ENCODE data around the gene DCTN3. TPM values are rescaled to one million over a fixed set of nuclear protein-coding genes. Genes with fewer than 3 reads are reported as not detected.

DCTN3 gene
- total and polyA plus RNA-seq, 9 of the 15 experiments (the other 6 are each of a cell fraction or from before 2014, with no cell fraction given): 11.0 to 51.0 (median 41.9) TPM

DNA sequence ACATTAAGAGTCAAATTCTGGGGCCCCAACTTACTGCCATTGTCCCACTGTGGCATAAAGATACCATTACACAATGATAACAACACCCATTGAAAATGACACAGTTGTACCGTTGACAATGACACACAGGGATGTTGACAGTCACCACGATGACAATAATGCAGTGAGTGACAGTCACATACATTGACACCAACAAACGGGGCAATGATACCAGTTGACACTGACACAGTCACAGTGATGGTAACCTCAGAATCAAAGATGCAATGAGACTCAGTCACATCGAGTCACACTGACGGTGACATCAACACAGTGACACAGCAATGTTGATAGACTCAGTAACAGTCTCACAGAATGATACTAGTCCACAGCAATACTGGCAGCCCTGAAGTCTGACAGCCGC lies 47.7 kb downstream of the DCTN3 start (continued):
- TF ChIP-seq ARNT (IDR thresholded peaks at IDR 0.05): no peak
- no peak for TF ChIP-seq ZEB2 (IDR thresholded peaks at IDR 0.05)
- no peak for TF ChIP-seq ADNP (tag; IDR thresholded peaks at IDR 0.05)
- TF ChIP-seq, protein P1, sequence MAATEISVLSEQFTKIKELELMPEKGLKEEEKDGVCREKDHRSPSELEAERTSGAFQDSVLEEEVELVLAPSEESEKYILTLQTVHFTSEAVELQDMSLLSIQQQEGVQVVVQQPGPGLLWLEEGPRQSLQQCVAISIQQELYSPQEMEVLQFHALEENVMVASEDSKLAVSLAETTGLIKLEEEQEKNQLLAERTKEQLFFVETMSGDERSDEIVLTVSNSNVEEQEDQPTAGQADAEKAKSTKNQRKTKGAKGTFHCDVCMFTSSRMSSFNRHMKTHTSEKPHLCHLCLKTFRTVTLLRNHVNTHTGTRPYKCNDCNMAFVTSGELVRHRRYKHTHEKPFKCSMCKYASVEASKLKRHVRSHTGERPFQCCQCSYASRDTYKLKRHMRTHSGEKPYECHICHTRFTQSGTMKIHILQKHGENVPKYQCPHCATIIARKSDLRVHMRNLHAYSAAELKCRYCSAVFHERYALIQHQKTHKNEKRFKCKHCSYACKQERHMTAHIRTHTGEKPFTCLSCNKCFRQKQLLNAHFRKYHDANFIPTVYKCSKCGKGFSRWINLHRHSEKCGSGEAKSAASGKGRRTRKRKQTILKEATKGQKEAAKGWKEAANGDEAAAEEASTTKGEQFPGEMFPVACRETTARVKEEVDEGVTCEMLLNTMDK (IDR thresholded peaks at IDR 0.05; ENCODE audit: borderline replicate concordance, insufficient read depth, low read depth, low read length, poor library complexity, severe bottlenecking): no peak
- peak; percentile 41; the same call in 1 of the 2 replicates for TF ChIP-seq NFE2 (IDR thresholded peaks at IDR 0.05; ENCODE audit: low read depth)
- TF ChIP-seq, protein P2, sequence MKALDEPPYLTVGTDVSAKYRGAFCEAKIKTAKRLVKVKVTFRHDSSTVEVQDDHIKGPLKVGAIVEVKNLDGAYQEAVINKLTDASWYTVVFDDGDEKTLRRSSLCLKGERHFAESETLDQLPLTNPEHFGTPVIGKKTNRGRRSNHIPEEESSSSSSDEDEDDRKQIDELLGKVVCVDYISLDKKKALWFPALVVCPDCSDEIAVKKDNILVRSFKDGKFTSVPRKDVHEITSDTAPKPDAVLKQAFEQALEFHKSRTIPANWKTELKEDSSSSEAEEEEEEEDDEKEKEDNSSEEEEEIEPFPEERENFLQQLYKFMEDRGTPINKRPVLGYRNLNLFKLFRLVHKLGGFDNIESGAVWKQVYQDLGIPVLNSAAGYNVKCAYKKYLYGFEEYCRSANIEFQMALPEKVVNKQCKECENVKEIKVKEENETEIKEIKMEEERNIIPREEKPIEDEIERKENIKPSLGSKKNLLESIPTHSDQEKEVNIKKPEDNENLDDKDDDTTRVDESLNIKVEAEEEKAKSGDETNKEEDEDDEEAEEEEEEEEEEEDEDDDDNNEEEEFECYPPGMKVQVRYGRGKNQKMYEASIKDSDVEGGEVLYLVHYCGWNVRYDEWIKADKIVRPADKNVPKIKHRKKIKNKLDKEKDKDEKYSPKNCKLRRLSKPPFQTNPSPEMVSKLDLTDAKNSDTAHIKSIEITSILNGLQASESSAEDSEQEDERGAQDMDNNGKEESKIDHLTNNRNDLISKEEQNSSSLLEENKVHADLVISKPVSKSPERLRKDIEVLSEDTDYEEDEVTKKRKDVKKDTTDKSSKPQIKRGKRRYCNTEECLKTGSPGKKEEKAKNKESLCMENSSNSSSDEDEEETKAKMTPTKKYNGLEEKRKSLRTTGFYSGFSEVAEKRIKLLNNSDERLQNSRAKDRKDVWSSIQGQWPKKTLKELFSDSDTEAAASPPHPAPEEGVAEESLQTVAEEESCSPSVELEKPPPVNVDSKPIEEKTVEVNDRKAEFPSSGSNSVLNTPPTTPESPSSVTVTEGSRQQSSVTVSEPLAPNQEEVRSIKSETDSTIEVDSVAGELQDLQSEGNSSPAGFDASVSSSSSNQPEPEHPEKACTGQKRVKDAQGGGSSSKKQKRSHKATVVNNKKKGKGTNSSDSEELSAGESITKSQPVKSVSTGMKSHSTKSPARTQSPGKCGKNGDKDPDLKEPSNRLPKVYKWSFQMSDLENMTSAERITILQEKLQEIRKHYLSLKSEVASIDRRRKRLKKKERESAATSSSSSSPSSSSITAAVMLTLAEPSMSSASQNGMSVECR (CRISPR knock-in tag; IDR thresholded peaks at IDR 0.05): no peak
- TF ChIP-seq, protein P3, sequence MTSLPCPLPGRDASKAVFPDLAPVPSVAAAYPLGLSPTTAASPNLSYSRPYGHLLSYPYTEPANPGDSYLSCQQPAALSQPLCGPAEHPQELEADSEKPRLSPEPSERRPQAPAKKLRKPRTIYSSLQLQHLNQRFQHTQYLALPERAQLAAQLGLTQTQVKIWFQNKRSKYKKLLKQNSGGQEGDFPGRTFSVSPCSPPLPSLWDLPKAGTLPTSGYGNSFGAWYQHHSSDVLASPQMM (CRISPR knock-in tag; IDR thresholded peaks at IDR 0.05): no peak
- no peak for TF ChIP-seq KDM4B (IDR thresholded peaks at IDR 0.05; ENCODE audit: borderline replicate concordance in 2 of 2, low read depth in 1 of 2)
- TF ChIP-seq STAT5B (CRISPR knock-in tag; IDR thresholded peaks at IDR 0.05): no peak
- TF ChIP-seq, protein P4, sequence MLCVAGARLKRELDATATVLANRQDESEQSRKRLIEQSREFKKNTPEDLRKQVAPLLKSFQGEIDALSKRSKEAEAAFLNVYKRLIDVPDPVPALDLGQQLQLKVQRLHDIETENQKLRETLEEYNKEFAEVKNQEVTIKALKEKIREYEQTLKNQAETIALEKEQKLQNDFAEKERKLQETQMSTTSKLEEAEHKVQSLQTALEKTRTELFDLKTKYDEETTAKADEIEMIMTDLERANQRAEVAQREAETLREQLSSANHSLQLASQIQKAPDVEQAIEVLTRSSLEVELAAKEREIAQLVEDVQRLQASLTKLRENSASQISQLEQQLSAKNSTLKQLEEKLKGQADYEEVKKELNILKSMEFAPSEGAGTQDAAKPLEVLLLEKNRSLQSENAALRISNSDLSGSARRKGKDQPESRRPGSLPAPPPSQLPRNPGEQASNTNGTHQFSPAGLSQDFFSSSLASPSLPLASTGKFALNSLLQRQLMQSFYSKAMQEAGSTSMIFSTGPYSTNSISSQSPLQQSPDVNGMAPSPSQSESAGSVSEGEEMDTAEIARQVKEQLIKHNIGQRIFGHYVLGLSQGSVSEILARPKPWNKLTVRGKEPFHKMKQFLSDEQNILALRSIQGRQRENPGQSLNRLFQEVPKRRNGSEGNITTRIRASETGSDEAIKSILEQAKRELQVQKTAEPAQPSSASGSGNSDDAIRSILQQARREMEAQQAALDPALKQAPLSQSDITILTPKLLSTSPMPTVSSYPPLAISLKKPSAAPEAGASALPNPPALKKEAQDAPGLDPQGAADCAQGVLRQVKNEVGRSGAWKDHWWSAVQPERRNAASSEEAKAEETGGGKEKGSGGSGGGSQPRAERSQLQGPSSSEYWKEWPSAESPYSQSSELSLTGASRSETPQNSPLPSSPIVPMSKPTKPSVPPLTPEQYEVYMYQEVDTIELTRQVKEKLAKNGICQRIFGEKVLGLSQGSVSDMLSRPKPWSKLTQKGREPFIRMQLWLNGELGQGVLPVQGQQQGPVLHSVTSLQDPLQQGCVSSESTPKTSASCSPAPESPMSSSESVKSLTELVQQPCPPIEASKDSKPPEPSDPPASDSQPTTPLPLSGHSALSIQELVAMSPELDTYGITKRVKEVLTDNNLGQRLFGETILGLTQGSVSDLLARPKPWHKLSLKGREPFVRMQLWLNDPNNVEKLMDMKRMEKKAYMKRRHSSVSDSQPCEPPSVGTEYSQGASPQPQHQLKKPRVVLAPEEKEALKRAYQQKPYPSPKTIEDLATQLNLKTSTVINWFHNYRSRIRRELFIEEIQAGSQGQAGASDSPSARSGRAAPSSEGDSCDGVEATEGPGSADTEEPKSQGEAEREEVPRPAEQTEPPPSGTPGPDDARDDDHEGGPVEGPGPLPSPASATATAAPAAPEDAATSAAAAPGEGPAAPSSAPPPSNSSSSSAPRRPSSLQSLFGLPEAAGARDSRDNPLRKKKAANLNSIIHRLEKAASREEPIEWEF (CRISPR knock-in tag; IDR thresholded peaks at IDR 0.05): no peak
- TF ChIP-seq HCFC1 (IDR thresholded peaks at IDR 0.05; ENCODE audit: low read depth, low read length): no peak
- TF ChIP-seq PTRF (tag; IDR thresholded peaks at IDR 0.05): no peak

Data from K562 (cell line).